SK-N-SH treated with all-trans-retinoic acid at 6 μM for 48 hours (cell line): ENCODE data around the gene ULK3.

Source experiments
- ATAC-seq: fragments of 200-7000 bp; cut with Tn5 transposase; 3 replicates; pipeline ENCODE4 v1.9.1; 2020; ENCODE audit warnings: mild to moderate bottlenecking, moderate library complexity
- CREB5 ChIP-seq: fragments of 250-450 bp; sonication (Bioruptor Pico); IDR thresholded peaks from 2 replicates; pipeline ENCODE4 v1.5.1; 2020; ENCODE audit warnings: low read depth, mild to moderate bottlenecking, moderate library complexity
- CSDC2 ChIP-seq: fragments of 250-450 bp; sonication (Bioruptor Pico); IDR thresholded peaks from 2 replicates; pipeline ENCODE4 v1.5.0; 2020; ENCODE audit warnings: mild to moderate bottlenecking, moderate library complexity
- CSRNP3 ChIP-seq: fragments of 250-450 bp; sonication (Bioruptor Pico); IDR thresholded peaks from 2 replicates; pipeline ENCODE4 v1.5.1; 2021; ENCODE audit warnings: mild to moderate bottlenecking, moderate library complexity
- ESRRG ChIP-seq: fragments of 250-450 bp; sonication (Bioruptor Pico); IDR thresholded peaks from 2 replicates; pipeline ENCODE4 v1.6.1; 2021; ENCODE audit warnings: mild to moderate bottlenecking
- GLIS3 ChIP-seq: fragments of 250-450 bp; sonication (Bioruptor Pico); IDR thresholded peaks from 2 replicates; pipeline ENCODE4 v1.5.0; 2020; ENCODE audit warnings: mild to moderate bottlenecking, moderate library complexity
- ISL1 ChIP-seq: fragments of 250-450 bp; sonication (Bioruptor Pico); IDR thresholded peaks from 2 replicates; pipeline ENCODE4 v2.1.2; 2022; ENCODE audit warnings: mild to moderate bottlenecking, moderate library complexity
- OSR1 ChIP-seq: fragments of 250-450 bp; sonication (Bioruptor Pico); IDR thresholded peaks from 2 replicates; pipeline ENCODE4 v1.8.0; 2022; ENCODE audit warnings: moderate library complexity, mild to moderate bottlenecking, inconsistent platforms
- PATZ1 ChIP-seq: fragments of 250-450 bp; sonication (Bioruptor Pico); IDR thresholded peaks from 2 replicates; pipeline ENCODE4 v1.8.0; 2020; ENCODE audit warnings: mild to moderate bottlenecking, moderate library complexity, borderline replicate concordance
- POU6F1 ChIP-seq: fragments of 250-450 bp; sonication (Bioruptor Pico); IDR thresholded peaks from 2 replicates; pipeline ENCODE4 v1.8.0; 2021; ENCODE audit warnings: low read depth, mild to moderate bottlenecking, moderate library complexity, borderline replicate concordance
- PPARA ChIP-seq: fragments of 250-450 bp; sonication (Bioruptor Pico); IDR thresholded peaks from 2 replicates; pipeline ENCODE4 v1.5.0; 2020; ENCODE audit warnings: mild to moderate bottlenecking, borderline replicate concordance
- RARB ChIP-seq: fragments of 250-450 bp; sonication (Bioruptor Pico); IDR thresholded peaks from 2 replicates; pipeline ENCODE4 v1.8.0; 2021; ENCODE audit warnings: mild to moderate bottlenecking, moderate library complexity
- SNAI2 ChIP-seq: fragments of 250-450 bp; sonication (Bioruptor Pico); IDR thresholded peaks from 2 replicates; pipeline ENCODE4 v1.5.0; 2020; ENCODE audit warnings: mild to moderate bottlenecking, moderate library complexity
- TCF4 ChIP-seq: fragments of 250-450 bp; sonication (Bioruptor Pico); IDR thresholded peaks from 2 replicates; pipeline ENCODE4 v1.8.0; 2021; ENCODE audit warnings: mild to moderate bottlenecking, moderate library complexity, borderline replicate concordance
- TSHZ2 ChIP-seq: fragments of 250-450 bp; sonication (Bioruptor Pico); IDR thresholded peaks from 2 replicates; pipeline ENCODE4 v1.5.0; 2020; ENCODE audit warnings: mild to moderate bottlenecking, moderate library complexity
- ZC3H10 ChIP-seq: fragments of 250-450 bp; sonication (Bioruptor Pico); IDR thresholded peaks from 2 replicates; pipeline ENCODE4 v1.5.1; 2021; ENCODE audit warnings: mild to moderate bottlenecking, moderate library complexity
- ZFP3 ChIP-seq: fragments of 250-450 bp; sonication (Bioruptor Pico); IDR thresholded peaks from 2 replicates; pipeline ENCODE4 v1.5.0; 2020; ENCODE audit warnings: mild to moderate bottlenecking, moderate library complexity
- ZFP30 ChIP-seq: fragments of 450-650 bp; formaldehyde crosslinking; IDR thresholded peaks from 2 replicates; pipeline ENCODE4 v1.5.0; 2022; ENCODE audit warnings: mild to moderate bottlenecking, moderate library complexity
- ZNF565 ChIP-seq: fragments of 450-650 bp; formaldehyde crosslinking; conservative IDR thresholded peaks from 2 replicates; pipeline ENCODE4 v1.5.0; 2020; ENCODE audit warnings: low read depth, mild to moderate bottlenecking, moderate library complexity

Gene ULK3

GRCh38 chr15:74817370-74817737, 25.6 kb downstream of the ULK3 start (continued):
- TF ChIP-seq TSHZ2 (CRISPR knock-in tag) (no peak), PPARA (no peak), ISL1 (CRISPR knock-in tag) (no peak), CSDC2 (CRISPR knock-in tag) (no peak), SNAI2 (CRISPR knock-in tag) (no peak), ZNF565 (CRISPR knock-in tag) (no peak)

GRCh38 chr15:74816624-74817369, 26.2 kb downstream of the ULK3 start:
- ATAC-seq = peak; percentile 12
- TF ChIP-seq PATZ1 (CRISPR knock-in tag) (no peak), CREB5 (CRISPR knock-in tag) (no peak), ZFP3 (CRISPR knock-in tag) (no peak), ZFP30 (CRISPR knock-in tag) (no peak), OSR1 (CRISPR knock-in tag) (no peak), POU6F1 (CRISPR knock-in tag) (no peak), CSRNP3 (no peak), TCF4 (no peak), ZNF565 (CRISPR knock-in tag) (no peak), GLIS3 (CRISPR knock-in tag) (no peak), PPARA (no peak), SNAI2 (CRISPR knock-in tag) (no peak), ESRRG (CRISPR knock-in tag) (no peak), ZC3H10 (CRISPR knock-in tag) (no peak), TSHZ2 (CRISPR knock-in tag) (no peak), RARB (CRISPR knock-in tag) (no peak)
